PFSK-1 (cell line): ENCODE data around the gene SKI.

Experiments
- POLR2AphosphoS5 ChIP-seq: IDR thresholded peaks from 2 replicates; pipeline ENCODE4 v1.6.1; 2012; ENCODE audit warnings: low read depth, mild to moderate bottlenecking, control low read depth, low read length, moderate library complexity
- SIN3A ChIP-seq: IDR thresholded peaks from 2 replicates; pipeline ENCODE4 v1.6.1; 2012; ENCODE audit warnings: mild to moderate bottlenecking, low read length, moderate library complexity, borderline replicate concordance; ENCODE audit not compliant: insufficient read depth
- TAF1 ChIP-seq: IDR thresholded peaks from 2 replicates; pipeline ENCODE4 v1.6.1; 2012; ENCODE audit warnings: low read length, control low read depth, borderline replicate concordance; ENCODE audit not compliant: insufficient read depth

GRCh38 chr1:2221271-2221670 lies 6.8 kb upstream of the SKI start:
- TF ChIP-seq SIN3A (no peak), POLR2AphosphoS5 (no peak), TAF1 (no peak)
